ENCODE data around the gene CNPY3. TPM values are rescaled to one million over a fixed set of nuclear protein-coding genes. Genes with fewer than 3 reads are reported as not detected.

CNPY3 gene
- total RNA-seq, 1 experiment from 2014 or later, result 37.8 TPM

GRCh38 chr6:42960243-42961019, 31.2 kb downstream of the CNPY3 start, which contains the start of gene GNMT:
TSS of gene GNMT (plus strand) at chr6:42960754. CDS start at chr6:42960768, 14 bp downstream.
- peaks cover 18% of the 10 kb centered on the region for H3K27me3 ChIP-seq (ENCODE audit: control insufficient read depth, insufficient read depth, low read length)
- DNase-seq, result peak; percentile 97
- peaks cover 5% of the 10 kb centered on the region for H3K36me3 ChIP-seq (replicated peaks; ENCODE audit: control insufficient read depth, insufficient read depth, low read length)
- peak within 1 kb of the TSS; percentile 55 for H3K4me3 ChIP-seq (ENCODE audit: insufficient read depth, low read depth, low read length)

DNA sequence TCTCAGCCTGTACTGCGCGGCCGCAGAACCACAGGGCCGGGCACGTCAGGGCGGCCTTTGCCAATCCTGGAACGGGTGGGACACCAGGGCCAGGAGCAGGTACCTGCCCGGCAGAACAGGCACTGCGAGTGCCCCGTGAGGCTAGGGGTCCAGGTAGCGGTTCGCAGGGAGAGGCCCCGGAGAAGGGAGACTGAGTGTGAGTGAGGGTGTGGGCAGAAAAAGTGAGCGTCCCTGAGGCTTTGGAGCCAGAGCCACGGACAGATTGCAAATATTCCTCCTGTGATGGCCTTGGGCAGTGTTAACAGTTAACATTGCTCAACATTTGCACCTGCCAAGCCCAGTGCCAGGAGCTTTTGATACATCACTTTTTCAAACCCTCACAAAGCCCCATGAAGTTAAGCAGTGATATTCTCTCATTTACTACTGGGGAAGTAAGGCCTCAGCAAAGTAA, 31.8 kb downstream of the CNPY3 start:
- DNase-seq, result no peak
- Histone ChIP-seq H3K36me3 (replicated peaks; ENCODE audit: control insufficient read depth, insufficient read depth, low read length) (peaks cover 5% of the 10 kb centered on the region), H3K27me3 (ENCODE audit: control insufficient read depth, insufficient read depth, low read length) (peaks cover 18% of the 10 kb centered on the region), H3K4me3 (ENCODE audit: insufficient read depth, low read depth, low read length) (peak overlapping the region; percentile 55)

GRCh38 chr6:42962096-42962495, 32.8 kb downstream of the CNPY3 start:
- no peak overlapping the region for H3K4me3 ChIP-seq (ENCODE audit: insufficient read depth, low read depth, low read length)
- DNase-seq, result no peak
- peaks cover 5% of the 10 kb centered on the region for H3K36me3 ChIP-seq (replicated peaks; ENCODE audit: control insufficient read depth, insufficient read depth, low read length)
- H3K27me3 ChIP-seq (ENCODE audit: control insufficient read depth, insufficient read depth, low read length), result peaks cover 18% of the 10 kb centered on the region

DNA sequence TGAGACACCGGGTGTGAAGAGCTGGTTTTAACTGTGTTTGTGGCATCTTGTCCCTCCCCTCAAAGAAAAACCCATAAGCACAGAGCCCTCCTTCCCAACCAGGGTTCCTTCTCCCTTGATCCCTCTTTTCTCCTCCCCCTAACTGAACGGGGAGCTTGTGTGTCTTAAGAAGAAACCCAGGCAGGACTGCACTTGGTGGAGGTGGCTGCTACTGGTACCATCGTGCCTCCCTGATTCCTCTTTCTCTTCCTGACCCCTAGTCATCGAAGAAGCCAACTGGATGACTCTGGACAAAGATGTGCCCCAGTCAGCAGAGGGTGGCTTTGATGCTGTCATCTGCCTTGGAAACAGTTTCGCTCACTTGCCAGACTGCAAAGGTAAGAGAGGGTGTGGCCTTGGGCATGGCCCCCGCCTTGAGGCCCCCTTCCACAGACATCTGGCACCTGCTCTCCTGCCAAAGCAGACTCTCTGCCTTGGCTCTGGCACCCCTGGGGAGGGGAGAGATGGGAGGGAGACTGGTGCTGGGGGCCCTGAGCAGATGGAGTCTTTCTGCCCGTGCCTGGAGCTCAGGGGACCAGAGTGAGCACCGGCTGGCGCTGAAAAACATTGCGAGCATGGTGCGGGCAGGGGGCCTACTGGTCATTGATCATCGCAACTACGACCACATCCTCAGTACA, 33.4 kb downstream of the CNPY3 start:
- peak; percentile 29 for DNase-seq
- peaks cover 5% of the 10 kb centered on the region for H3K36me3 ChIP-seq (replicated peaks; ENCODE audit: control insufficient read depth, insufficient read depth, low read length)
- H3K4me3 ChIP-seq (ENCODE audit: insufficient read depth, low read depth, low read length), result no peak overlapping the region
- H3K27me3 ChIP-seq (ENCODE audit: control insufficient read depth, insufficient read depth, low read length), result peaks cover 18% of the 10 kb centered on the region

- Histone ChIP-seq H3K27me3 (ENCODE audit: control insufficient read depth, insufficient read depth, low read length) (peaks cover 18% of the 10 kb centered on the region), H3K36me3 (replicated peaks; ENCODE audit: control insufficient read depth, insufficient read depth, low read length) (peaks cover 5% of the 10 kb centered on the region), H3K4me3 (ENCODE audit: insufficient read depth, low read depth, low read length) (no peak overlapping the region)
- DNase-seq, result peak; percentile 22
Measured at GRCh38 chr6:42963179-42963854, 34.0 kb downstream of the CNPY3 start.

GRCh38 chr6:42963855-42964605, 34.8 kb downstream of the CNPY3 start:
- peak; percentile 92 for DNase-seq
- Histone ChIP-seq H3K36me3 (replicated peaks; ENCODE audit: control insufficient read depth, insufficient read depth, low read length) (peaks cover 5% of the 10 kb centered on the region), H3K27me3 (ENCODE audit: control insufficient read depth, insufficient read depth, low read length) (peaks cover 18% of the 10 kb centered on the region), H3K4me3 (ENCODE audit: insufficient read depth, low read depth, low read length) (no peak overlapping the region)

GRCh38 chr6:42966571-42966970, 37.3 kb downstream of the CNPY3 start:
- DNase-seq, result no peak
- Histone ChIP-seq H3K4me3 (ENCODE audit: insufficient read depth, low read depth, low read length) (no peak overlapping the region), H3K27me3 (ENCODE audit: control insufficient read depth, insufficient read depth, low read length) (no peaks in the 10 kb centered on the region; the same call in 1 of the 2 replicates), H3K36me3 (replicated peaks; ENCODE audit: control insufficient read depth, insufficient read depth, low read length) (peaks cover 7% of the 10 kb centered on the region)

GRCh38 chr6:42967228-42967627, 37.9 kb downstream of the CNPY3 start:
- Histone ChIP-seq H3K4me3 (ENCODE audit: insufficient read depth, low read depth, low read length) (no peak overlapping the region), H3K27me3 (ENCODE audit: control insufficient read depth, insufficient read depth, low read length) (no peaks in the 10 kb centered on the region), H3K36me3 (replicated peaks; ENCODE audit: control insufficient read depth, insufficient read depth, low read length) (peaks cover 7% of the 10 kb centered on the region)
- DNase-seq, result no peak

DNA sequence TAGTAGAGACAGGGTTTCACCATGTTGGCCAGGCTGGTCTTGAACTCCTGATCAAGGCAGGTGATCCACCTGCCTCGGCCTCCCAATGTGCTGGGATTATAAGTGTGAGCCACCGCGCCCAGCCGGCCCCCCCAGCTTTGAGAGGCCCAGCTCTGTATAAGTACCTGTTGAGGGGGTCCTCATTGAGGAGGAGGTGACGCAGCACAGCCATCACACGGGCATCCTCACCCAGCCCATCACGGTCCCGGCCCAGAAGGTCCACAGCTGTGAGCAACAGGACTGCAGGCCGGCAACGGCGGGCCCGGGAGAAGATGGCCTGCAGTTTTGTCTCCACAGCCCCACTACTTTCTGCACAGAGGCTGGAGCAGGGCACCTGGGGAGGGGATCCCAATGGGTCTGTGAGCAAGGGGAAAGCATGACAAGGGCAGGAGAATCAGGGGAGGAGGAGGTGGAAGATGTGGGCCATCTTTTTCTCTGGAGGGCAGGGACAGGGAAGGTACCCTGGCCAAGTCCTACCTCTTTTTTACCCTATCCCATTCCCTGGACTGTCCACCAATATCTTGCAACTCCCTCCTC, 38.9 kb downstream of the CNPY3 start:
- H3K27me3 ChIP-seq (ENCODE audit: control insufficient read depth, insufficient read depth, low read length), result no peaks in the 10 kb centered on the region
- peaks cover 5% of the 10 kb centered on the region for H3K36me3 ChIP-seq (replicated peaks; ENCODE audit: control insufficient read depth, insufficient read depth, low read length)
- DNase-seq, result no peak
- no peak overlapping the region for H3K4me3 ChIP-seq (ENCODE audit: insufficient read depth, low read depth, low read length)

DNA sequence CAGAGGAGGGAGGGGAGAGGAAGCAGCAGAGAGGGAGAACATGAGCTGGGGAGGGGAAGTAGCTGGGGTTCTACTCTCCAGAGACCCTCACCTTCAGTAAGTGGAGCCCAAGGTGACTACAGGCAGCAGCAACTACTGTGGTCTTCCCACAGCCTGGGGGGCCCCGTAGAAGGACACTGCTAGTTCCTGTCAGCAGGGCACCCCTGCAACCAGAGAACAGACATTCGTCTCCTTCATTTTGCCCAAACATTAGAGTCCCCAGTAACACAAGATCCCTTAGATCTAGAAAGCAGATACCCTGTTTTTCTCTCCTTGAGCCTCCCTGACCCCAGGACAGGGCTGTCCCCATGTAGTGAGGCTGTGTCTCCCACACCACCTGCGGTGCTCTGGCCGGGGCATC, 39.5 kb downstream of the CNPY3 start:
- no peak for DNase-seq
- H3K4me3 ChIP-seq (ENCODE audit: insufficient read depth, low read depth, low read length), result no peak overlapping the region

DNA sequence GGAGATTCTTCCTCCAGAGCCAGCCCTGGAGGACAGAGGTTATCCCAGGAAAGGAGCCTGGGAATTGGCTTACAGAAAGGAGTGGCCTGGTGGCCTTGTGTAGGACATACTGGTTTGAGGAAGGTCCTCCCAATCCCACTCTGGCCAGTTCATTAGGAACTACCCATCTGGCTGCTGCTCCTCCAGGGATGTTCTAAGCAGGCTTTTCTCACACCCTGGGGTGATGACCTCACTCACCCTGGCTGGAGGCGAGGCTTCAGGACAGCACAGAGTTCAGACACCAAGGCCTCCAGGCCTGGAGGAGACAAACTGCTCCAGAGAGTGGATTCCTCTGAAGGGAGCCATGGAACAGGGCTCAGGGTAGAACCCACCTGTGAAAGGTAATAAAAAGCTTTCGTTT, 40.2 kb downstream of the CNPY3 start:
- Histone ChIP-seq H3K36me3 (replicated peaks; ENCODE audit: control insufficient read depth, insufficient read depth, low read length) (peaks cover 5% of the 10 kb centered on the region), H3K27me3 (ENCODE audit: control insufficient read depth, insufficient read depth, low read length) (no peaks in the 10 kb centered on the region), H3K4me3 (ENCODE audit: insufficient read depth, low read depth, low read length) (no peak overlapping the region)
- no peak for DNase-seq

More for the DNA sequence above, 39.5 kb downstream of the CNPY3 start:
- Histone ChIP-seq H3K27me3 (ENCODE audit: control insufficient read depth, insufficient read depth, low read length) (no peaks in the 10 kb centered on the region), H3K36me3 (replicated peaks; ENCODE audit: control insufficient read depth, insufficient read depth, low read length) (peaks cover 5% of the 10 kb centered on the region)

GRCh38 chr6:42969934-42970333, 40.7 kb downstream of the CNPY3 start:
- DNase-seq, result no peak
- H3K36me3 ChIP-seq (replicated peaks; ENCODE audit: control insufficient read depth, insufficient read depth, low read length), result peaks cover 3% of the 10 kb centered on the region
- no peak overlapping the region for H3K4me3 ChIP-seq (ENCODE audit: insufficient read depth, low read depth, low read length)
- H3K27me3 ChIP-seq (ENCODE audit: control insufficient read depth, insufficient read depth, low read length), result no peaks in the 10 kb centered on the region

GRCh38 chr6:42970871-42971612, 41.8 kb downstream of the CNPY3 start:
- DNase-seq, result no peak
- no peak overlapping the region for H3K4me3 ChIP-seq (ENCODE audit: insufficient read depth, low read depth, low read length)

More at GRCh38 chr6:42970871-42971612, 41.8 kb downstream of the CNPY3 start:
- Histone ChIP-seq H3K36me3 (replicated peaks; ENCODE audit: control insufficient read depth, insufficient read depth, low read length) (peaks cover 1% of the 10 kb centered on the region; the same call in 1 of the 2 replicates), H3K27me3 (ENCODE audit: control insufficient read depth, insufficient read depth, low read length) (no peaks in the 10 kb centered on the region)
